A549 (cell line): ENCODE data around the gene STRBP. TPM values are rescaled to one million over a fixed set of nuclear protein-coding genes. Genes with fewer than 3 reads are reported as not detected.
"Not testable (repeated sequence)": the region's sequence is repeated elsewhere in the genome, so short reads cannot be mapped to it uniquely, and the experiment has no call there.

Experiments used
- ATAC-seq, 2 experiments: fragments of 200-7000 bp in 1 of 2; fragments of >200 bp in 1 of 2; cut with Nextera tagmentation in 1 of 2; cut with Tn5 transposase in 1 of 2; 3 replicates each; pipeline versions ENCODE4 v1.8.0 to v1.9.1; 2018 to 2020; ENCODE audit warnings: mild to moderate bottlenecking in 1 of 2, moderate library complexity in 1 of 2
- CTCF ChIA-PET: fragments of 300-600 bp; sonication (Branson Sonifier 250); formaldehyde crosslinking; extraction: SDS; loops from one replicate; lab custom pipeline; 2021; ENCODE audit warnings: antibody characterized with exemption, inconsistent platforms; lab: Yijun Ruan, JAX
- POLR2A ChIA-PET: fragments of 350-600 bp; formaldehyde crosslinking; extraction: SDS; loops from one replicate; lab custom pipeline; 2021; ENCODE audit warnings: antibody characterized with exemption, inconsistent platforms; lab: Yijun Ruan, JAX
- DNase-seq, 2 experiments: peaks; one replicate each; pipeline versions ENCODE4 v3.0.0 to v3.0.0-alpha.2; 2011 to 2016; ENCODE audit warnings: low read depth in 1 of 2, low spot score in 1 of 2
- FAIRE-seq: peaks from 2 replicates; lab custom pipeline; 2011; peaks lifted over from hg19 to GRCh38; lab: Jason Lieb, UNC
- H3K27ac ChIP-seq, 2 experiments: fragments of >200 bp; sonication (Bioruptor Twin); formaldehyde crosslinking; 3 replicates each; pipeline ENCODE4 v1.5.1; 2016 to 2017
- H3K4me1 ChIP-seq: fragments of >200 bp; sonication (Bioruptor Twin); formaldehyde crosslinking; 3 replicates; pipeline ENCODE4 v1.6.1; 2016
- H3K4me2 ChIP-seq: fragments of >200 bp; sonication (Bioruptor Twin); formaldehyde crosslinking; 3 replicates; pipeline ENCODE4 v1.6.1; 2016
- H3K4me3 ChIP-seq: fragments of >200 bp; sonication (Bioruptor Twin); formaldehyde crosslinking; 3 replicates; pipeline ENCODE4 v1.5.1; 2016
- H3K9me3 ChIP-seq: fragments of >200 bp; sonication (Bioruptor Twin); formaldehyde crosslinking; 3 replicates; pipeline ENCODE4 v1.6.1; 2016
- BHLHE40 ChIP-seq: IDR thresholded peaks from 2 replicates; pipeline ENCODE4 v1.6.1; 2012; ENCODE audit warnings: low read depth, low read length, inconsistent platforms
- CEBPB ChIP-seq, 2 experiments: fragments of >200 bp in 1 of 2; sonication (Bioruptor Twin) in 1 of 2; formaldehyde crosslinking in 1 of 2; IDR thresholded peaks; 2 replicates each; pipeline ENCODE4 v1.6.1; 2012 to 2016
- CHD2 ChIP-seq: fragments of 150-350 bp; IDR thresholded peaks from 2 replicates; pipeline ENCODE4 v1.6.1; 2014; ENCODE audit warnings: low read length; ENCODE audit not compliant: partially characterized antibody
- CHD4 ChIP-seq: fragments of 200-600 bp; sonication (generic); IDR thresholded peaks from 2 replicates; pipeline ENCODE4 v1.6.1; 2016; ENCODE audit warnings: antibody characterized with exemption, mild to moderate bottlenecking, borderline replicate concordance
- EHF ChIP-seq: fragments of 250-450 bp; sonication (Bioruptor Pico); IDR thresholded peaks from 2 replicates; pipeline ENCODE4 v1.5.0; 2020; ENCODE audit warnings: mild to moderate bottlenecking
- FOSB ChIP-seq: fragments of 250-450 bp; sonication (Bioruptor Pico); IDR thresholded peaks from 2 replicates; pipeline ENCODE4 v1.5.0; 2020; ENCODE audit warnings: mild to moderate bottlenecking, moderate library complexity
- FOSL2 ChIP-seq, 2 experiments: fragments of 450-650 bp in 1 of 2; fragments of >200 bp in 1 of 2; sonication (Bioruptor Twin) in 1 of 2; formaldehyde crosslinking; IDR thresholded peaks; 2 replicates each; pipeline versions ENCODE4 v1.5.0 to v1.6.1; 2016 to 2020; ENCODE audit warnings: mild to moderate bottlenecking in 1 of 2, moderate library complexity in 1 of 2
- GATA3 ChIP-seq: IDR thresholded peaks from 2 replicates; pipeline ENCODE4 v1.6.1; 2012; ENCODE audit warnings: borderline replicate concordance
- HDAC2 ChIP-seq: fragments of 200-600 bp; sonication (generic); IDR thresholded peaks from 2 replicates; pipeline ENCODE4 v1.6.1; 2016
- HOXA7 ChIP-seq: fragments of 250-450 bp; sonication (Bioruptor Pico); IDR thresholded peaks from 2 replicates; pipeline ENCODE4 v1.5.0; 2020; ENCODE audit warnings: mild to moderate bottlenecking, moderate library complexity
- HOXB13 ChIP-seq: fragments of 250-450 bp; sonication (Bioruptor Pico); IDR thresholded peaks from 2 replicates; pipeline ENCODE4 v1.5.0; 2020; ENCODE audit warnings: low read depth, mild to moderate bottlenecking, moderate library complexity
- MAFK ChIP-seq: fragments of 450-650 bp; IDR thresholded peaks from 2 replicates; pipeline ENCODE4 v1.6.1; 2014; ENCODE audit not compliant: partially characterized antibody
- MYC ChIP-seq: IDR thresholded peaks from 2 replicates; pipeline ENCODE4 v1.6.1; 2012; ENCODE audit warnings: mild to moderate bottlenecking, inconsistent platforms, low read length, improper control_type of control experiment, borderline replicate concordance
- NFE2L2 ChIP-seq: fragments of 150-350 bp; conservative IDR thresholded peaks from 2 replicates; pipeline ENCODE4 v1.6.1; 2014; ENCODE audit warnings: low read length
- NPAS2 ChIP-seq: fragments of 250-450 bp; sonication (Bioruptor Pico); IDR thresholded peaks from 2 replicates; pipeline ENCODE4 v1.8.0; 2022; ENCODE audit warnings: mild to moderate bottlenecking, moderate library complexity, borderline replicate concordance
- NR3C1 ChIP-seq: fragments of >200 bp; sonication (Bioruptor Twin); formaldehyde crosslinking; IDR thresholded peaks from 3 replicates; pipeline ENCODE4 v1.6.1; 2017
- PHF8 ChIP-seq: fragments of 200-600 bp; sonication (generic); IDR thresholded peaks from 2 replicates; pipeline ENCODE4 v1.6.1; 2016; ENCODE audit warnings: low read depth, mild to moderate bottlenecking, antibody characterized with exemption, moderate library complexity, borderline replicate concordance
- POLR2A ChIP-seq: IDR thresholded peaks from 2 replicates; pipeline ENCODE4 v1.6.1; 2012; ENCODE audit warnings: mild to moderate bottlenecking, low read length
- RAD21 ChIP-seq, 2 experiments: fragments of >200 bp in 1 of 2; sonication (Bioruptor Twin) in 1 of 2; formaldehyde crosslinking in 1 of 2; IDR thresholded peaks in 1 of 2; conservative IDR thresholded peaks in 1 of 2; 2 replicates in 1 of 2; 3 replicates in 1 of 2; pipeline ENCODE4 v1.6.1; 2012 to 2018; ENCODE audit warnings: inconsistent platforms in 1 of 2
- RCOR1 ChIP-seq: fragments of 150-350 bp; IDR thresholded peaks from 2 replicates; pipeline ENCODE4 v1.6.1; 2014; ENCODE audit warnings: antibody characterized with exemption, low read length, low read depth
- SREBF2 ChIP-seq: fragments of 450-650 bp; IDR thresholded peaks from 2 replicates; pipeline ENCODE4 v1.6.1; 2014; ENCODE audit warnings: mild to moderate bottlenecking, moderate library complexity
- TFCP2L1 ChIP-seq: fragments of 250-450 bp; sonication (Bioruptor Pico); IDR thresholded peaks from 2 replicates; pipeline ENCODE4 v1.5.0; 2021; ENCODE audit warnings: mild to moderate bottlenecking
- ZFP36 ChIP-seq: fragments of 450-650 bp; IDR thresholded peaks from 2 replicates; pipeline ENCODE4 v1.6.1; 2014; ENCODE audit warnings: borderline replicate concordance; ENCODE audit not compliant: partially characterized antibody
- WGBS: methylation state at CpG from one replicate; pipeline ENCODE4 v1.1.6; 2017; ENCODE audit errors: missing lambda C conversion rate; 5-methylcytosine and 5-hydroxymethylcytosine counted together
- polyA plus RNA-seq, 4 experiments: library from polyadenylated mRNA; depleted of rRNA in 3 of 4; stranded (reverse); fragments of >200 nt; fragmentation: RNase III in 1 of 4; extraction: RNeasy Plus Mini Kit Qiagen cat#74134 plus additional on column Dnase treatment in 1 of 4; gene quantifications; 2 replicates in 3 of 4; 3 replicates in 1 of 4; pipeline ENCODE4 v1.2.3, GENCODE V29; 2011 to 2017
- TF ChIP-seq, protein P1 (sequence below): IDR thresholded peaks from 2 replicates; pipeline ENCODE4 v1.6.1; 2012
- TF ChIP-seq, protein P2 (sequence below): fragments of 150-350 bp; IDR thresholded peaks from 2 replicates; pipeline ENCODE4 v1.6.1; 2014; ENCODE audit warnings: low read depth, mild to moderate bottlenecking, low read length
- TF ChIP-seq, protein P3 (sequence below): IDR thresholded peaks from 2 replicates; pipeline ENCODE4 v1.6.1; 2012; ENCODE audit warnings: low read depth, borderline replicate concordance
- TF ChIP-seq, protein P4 (sequence below): IDR thresholded peaks from 2 replicates; pipeline ENCODE4 v1.6.1; 2012

Gene STRBP
- polyA plus RNA-seq, 2 of the 4 experiments (the other 2 are of a cell fraction): 20.4 to 34.0 TPM

DNA sequence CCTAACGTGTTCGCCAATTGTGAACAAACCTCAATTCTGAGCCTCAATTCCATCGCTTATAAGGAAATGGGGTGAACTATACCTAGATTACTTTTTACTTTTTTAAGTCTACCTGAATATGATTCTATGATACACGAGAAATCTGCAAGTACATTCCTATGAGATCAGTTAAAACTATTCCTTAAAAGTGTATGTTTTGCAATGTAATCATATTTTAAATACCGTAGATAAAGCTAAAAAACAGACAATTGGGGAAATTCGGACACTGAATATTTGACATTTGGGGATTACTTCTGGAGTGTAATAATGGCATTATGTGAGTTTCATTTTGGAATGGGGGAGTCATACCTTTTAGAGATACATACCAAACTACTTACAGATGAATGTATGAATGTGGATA, 62.3 kb downstream of the STRBP start:
- no peak overlapping the region for H3K4me3 ChIP-seq
- POLR2A ChIA-PET: no interaction called here
- TF ChIP-seq MAFK (peak; percentile 80), MYC (no peak), CHD2 (no peak)
- TF ChIP-seq, all 56 proteins: peak for 1
- Histone ChIP-seq H3K4me1 (no peaks in the 10 kb centered on the region), H3K4me2 (no peak overlapping the region), H3K9me3 (no peaks in the 10 kb centered on the region), H3K27ac (no peak overlapping the region)
- no peak for FAIRE-seq
- DNase-seq: no peak
- 94% methylated on average over 6 of the region's 6 CpGs for WGBS
- CTCF ChIA-PET: no interaction called here
- no peak for ATAC-seq

DNA sequence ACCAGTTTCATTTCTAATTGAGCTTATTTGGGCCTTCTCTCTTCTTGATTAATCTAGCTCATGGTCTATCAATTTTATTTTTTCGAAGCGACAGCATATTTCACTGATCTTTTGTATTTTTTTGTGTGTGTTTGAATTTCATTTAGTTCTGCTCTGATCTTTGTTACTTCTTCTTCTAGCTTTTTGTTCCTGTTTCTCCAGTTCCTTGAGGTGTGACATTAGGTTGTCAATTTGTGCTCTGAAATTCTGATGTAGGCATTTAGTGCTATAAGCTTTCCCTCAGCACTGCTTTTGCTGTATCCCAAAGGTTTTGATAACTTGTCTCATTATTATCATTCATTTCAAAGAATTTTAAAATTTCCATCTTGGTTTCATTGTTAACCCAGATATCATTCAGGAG, 67.3 kb downstream of the STRBP start:
- no peak overlapping the region for H3K27ac ChIP-seq
- TF ChIP-seq CHD2 (no peak), CHD4 (no peak), RAD21 (conservative IDR thresholded peaks at IDR 0.05 in 1 of 2, IDR thresholded peaks at IDR 0.05 in 1 of 2) (no peak), CEBPB (IDR thresholded peaks at IDR 0.05) (no peak)
- TF ChIP-seq, protein P1, sequence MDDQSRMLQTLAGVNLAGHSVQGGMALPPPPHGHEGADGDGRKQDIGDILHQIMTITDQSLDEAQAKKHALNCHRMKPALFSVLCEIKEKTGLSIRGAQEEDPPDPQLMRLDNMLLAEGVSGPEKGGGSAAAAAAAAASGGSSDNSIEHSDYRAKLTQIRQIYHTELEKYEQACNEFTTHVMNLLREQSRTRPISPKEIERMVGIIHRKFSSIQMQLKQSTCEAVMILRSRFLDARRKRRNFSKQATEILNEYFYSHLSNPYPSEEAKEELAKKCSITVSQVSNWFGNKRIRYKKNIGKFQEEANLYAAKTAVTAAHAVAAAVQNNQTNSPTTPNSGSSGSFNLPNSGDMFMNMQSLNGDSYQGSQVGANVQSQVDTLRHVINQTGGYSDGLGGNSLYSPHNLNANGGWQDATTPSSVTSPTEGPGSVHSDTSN: no peak
- no peak for FAIRE-seq
- no peak overlapping the region for H3K4me2 ChIP-seq
- H3K9me3 ChIP-seq: no peaks in the 10 kb centered on the region
- CTCF ChIA-PET: no interaction called here
- H3K4me3 ChIP-seq: no peak overlapping the region
- ATAC-seq: no peak
- no peak for DNase-seq
- WGBS: 96% methylated on average over 2 of the region's 2 CpGs
- POLR2A ChIA-PET: no interaction called here
- H3K4me1 ChIP-seq: no peaks in the 10 kb centered on the region

DNA sequence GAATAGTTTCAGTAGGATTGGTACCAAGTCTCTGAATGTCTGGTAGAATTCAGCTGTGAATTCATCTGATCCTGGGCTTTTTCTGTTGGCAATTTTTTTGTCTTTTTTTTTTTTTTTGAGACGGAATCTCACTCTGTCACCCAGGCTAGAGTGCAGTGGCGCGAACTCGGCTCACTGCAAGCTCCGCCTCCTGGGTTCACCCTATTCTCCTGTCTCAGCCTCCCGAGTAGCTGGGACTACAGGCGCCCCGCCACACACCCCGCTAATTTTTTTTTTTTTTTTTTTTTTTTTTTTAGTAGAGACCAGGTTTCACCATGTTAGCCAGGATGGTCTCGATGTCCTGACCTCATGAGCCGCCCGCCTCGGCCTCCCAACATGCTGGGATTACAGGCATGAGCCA, 67.9 kb downstream of the STRBP start:
- H3K4me3 ChIP-seq, DNase-seq, FAIRE-seq, H3K4me1 ChIP-seq, POLR2A ChIA-PET, H3K4me2 ChIP-seq, H3K27ac ChIP-seq, ATAC-seq, CTCF ChIA-PET, H3K9me3 ChIP-seq: not testable (repeated sequence)
- 88% methylated on average over 13 of the region's 13 CpGs for WGBS

DNA sequence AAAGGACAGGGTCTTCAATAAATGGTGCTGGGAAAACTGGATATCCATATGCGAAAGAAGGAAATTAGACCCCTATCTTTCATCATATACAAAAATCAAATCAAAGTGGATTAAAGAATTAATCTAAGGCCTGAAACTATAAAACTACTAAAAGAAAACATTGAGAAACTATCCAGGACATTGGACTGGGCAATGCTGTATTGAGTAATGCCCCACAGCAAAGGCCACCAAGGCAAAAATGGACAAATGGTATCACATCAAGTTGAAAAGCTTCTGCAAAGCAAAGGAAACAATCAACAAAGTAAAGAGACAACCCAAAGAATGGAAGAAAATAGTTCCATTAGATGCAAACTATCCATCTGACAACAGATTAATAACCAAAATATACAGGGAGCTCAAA, 72.3 kb downstream of the STRBP start:
- DNase-seq (no peak), FAIRE-seq (no peak)
- Histone ChIP-seq H3K9me3 (no peaks in the 10 kb centered on the region), H3K27ac (no peak overlapping the region), H3K4me1 (no peaks in the 10 kb centered on the region), H3K4me2 (no peak overlapping the region)
- TF ChIP-seq POLR2A (no peak), TFCP2L1 (CRISPR knock-in tag) (no peak), NFE2L2 (no peak), GATA3 (no peak)
- TF ChIP-seq, all 56 proteins: peak for 0
- CTCF ChIA-PET: no interaction called here
- POLR2A ChIA-PET: no interaction called here
- no peak overlapping the region for H3K4me3 ChIP-seq
- no peak for ATAC-seq
- 94% methylated on average over 1 of the region's 1 CpG for WGBS

DNA sequence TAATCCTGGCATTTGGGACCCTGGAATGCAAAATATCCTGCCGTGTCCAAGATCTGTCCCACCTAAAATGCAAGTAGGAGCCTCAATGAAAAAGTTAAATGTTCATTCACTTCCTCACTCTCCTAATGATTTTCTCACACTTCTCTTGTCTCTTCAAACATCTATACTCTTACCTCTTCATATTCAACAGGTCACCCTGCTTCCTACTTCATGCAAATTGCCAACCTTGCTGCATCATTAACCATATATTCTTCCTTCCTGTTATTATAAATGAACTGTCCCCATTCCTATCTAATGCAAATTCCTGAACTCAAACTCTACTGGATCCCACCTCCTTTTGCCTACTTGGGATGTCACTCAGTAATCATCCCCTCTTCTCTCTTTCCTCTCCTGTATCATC, 74.4 kb downstream of the STRBP start:
- TF ChIP-seq, protein P2, sequence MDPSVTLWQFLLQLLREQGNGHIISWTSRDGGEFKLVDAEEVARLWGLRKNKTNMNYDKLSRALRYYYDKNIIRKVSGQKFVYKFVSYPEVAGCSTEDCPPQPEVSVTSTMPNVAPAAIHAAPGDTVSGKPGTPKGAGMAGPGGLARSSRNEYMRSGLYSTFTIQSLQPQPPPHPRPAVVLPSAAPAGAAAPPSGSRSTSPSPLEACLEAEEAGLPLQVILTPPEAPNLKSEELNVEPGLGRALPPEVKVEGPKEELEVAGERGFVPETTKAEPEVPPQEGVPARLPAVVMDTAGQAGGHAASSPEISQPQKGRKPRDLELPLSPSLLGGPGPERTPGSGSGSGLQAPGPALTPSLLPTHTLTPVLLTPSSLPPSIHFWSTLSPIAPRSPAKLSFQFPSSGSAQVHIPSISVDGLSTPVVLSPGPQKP: no peak
- TF ChIP-seq HOXB13 (CRISPR knock-in tag) (no peak), BHLHE40 (no peak), RCOR1 (no peak), MAFK (no peak), FOSL2 (IDR thresholded peaks at IDR 0.05) (no peak), FOSL2 (CRISPR knock-in tag; IDR thresholded peaks at IDR 0.05) (no peak), PHF8 (no peak), ZFP36 (no peak), EHF (CRISPR knock-in tag) (no peak), HDAC2 (no peak), FOSB (CRISPR knock-in tag) (no peak), HOXA7 (CRISPR knock-in tag) (no peak), SREBF2 (no peak), NR3C1 (no peak), NPAS2 (CRISPR knock-in tag) (no peak), TFCP2L1 (CRISPR knock-in tag) (no peak)
- TF ChIP-seq, protein P3, sequence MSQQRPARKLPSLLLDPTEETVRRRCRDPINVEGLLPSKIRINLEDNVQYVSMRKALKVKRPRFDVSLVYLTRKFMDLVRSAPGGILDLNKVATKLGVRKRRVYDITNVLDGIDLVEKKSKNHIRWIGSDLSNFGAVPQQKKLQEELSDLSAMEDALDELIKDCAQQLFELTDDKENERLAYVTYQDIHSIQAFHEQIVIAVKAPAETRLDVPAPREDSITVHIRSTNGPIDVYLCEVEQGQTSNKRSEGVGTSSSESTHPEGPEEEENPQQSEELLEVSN: no peak
- TF ChIP-seq, protein P4, sequence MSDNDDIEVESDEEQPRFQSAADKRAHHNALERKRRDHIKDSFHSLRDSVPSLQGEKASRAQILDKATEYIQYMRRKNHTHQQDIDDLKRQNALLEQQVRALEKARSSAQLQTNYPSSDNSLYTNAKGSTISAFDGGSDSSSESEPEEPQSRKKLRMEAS: no peak
- WGBS: 92% methylated on average over 1 of the region's 1 CpG
- H3K4me1 ChIP-seq: no peaks in the 10 kb centered on the region
- no peak overlapping the region for H3K27ac ChIP-seq
- ChIA-PET CTCF (interaction anchor here (1.1 kb wide), 1 partner anchor 44 kb away, joined by 3 read pairs; no protein-coding TSS in a partner anchor), POLR2A (no interaction called here)
- ATAC-seq (no peak), DNase-seq (no peak), FAIRE-seq (no peak)
- H3K4me2 ChIP-seq: no peak overlapping the region
- no peaks in the 10 kb centered on the region for H3K9me3 ChIP-seq
- H3K4me3 ChIP-seq: no peak overlapping the region
